Measurements from ENCODE around the gene POLR3H.

POLR3H gene

DNA sequence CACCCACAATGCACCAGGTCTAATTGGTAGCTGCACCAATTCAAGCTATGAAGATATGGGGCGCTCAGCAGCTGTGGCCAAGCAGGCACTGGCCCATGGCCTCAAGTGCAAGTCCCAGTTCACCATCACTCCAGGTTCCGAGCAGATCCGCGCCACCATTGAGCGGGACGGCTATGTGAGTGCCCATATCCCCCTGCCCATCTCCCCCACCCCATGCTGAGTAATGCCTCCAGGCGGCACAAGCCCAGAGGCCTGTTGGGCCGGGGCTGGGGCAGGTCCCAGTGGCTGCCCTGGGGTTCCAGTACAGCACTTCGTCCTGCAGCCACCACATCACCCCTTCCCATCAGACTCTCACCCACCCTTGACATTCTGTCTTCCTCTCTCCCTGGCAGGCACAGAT is 21.5 kb downstream of the POLR3H start:
- DNase-seq (ENCODE audit: low spot score): no peak

DNA sequence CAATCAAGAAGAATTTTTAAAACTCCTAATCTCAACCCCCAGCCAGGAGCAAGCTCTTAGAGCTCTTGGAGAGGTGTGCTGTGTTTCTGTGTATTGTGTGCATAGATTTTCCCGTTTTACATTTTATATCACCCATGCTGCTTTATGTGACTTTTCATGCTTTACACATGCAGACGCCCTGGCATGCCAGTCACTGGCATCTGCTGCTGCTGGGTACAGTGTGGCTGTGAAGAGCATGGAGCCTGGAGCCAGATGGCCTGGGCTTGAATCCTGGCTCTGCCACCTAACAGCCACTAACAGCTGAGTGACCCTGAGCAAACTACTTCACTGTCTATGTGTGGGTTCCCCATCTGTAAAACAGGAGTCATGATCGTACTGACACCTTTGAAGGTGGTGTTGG is 23.1 kb downstream of the POLR3H start:
- TF ChIP-seq, protein P1, sequence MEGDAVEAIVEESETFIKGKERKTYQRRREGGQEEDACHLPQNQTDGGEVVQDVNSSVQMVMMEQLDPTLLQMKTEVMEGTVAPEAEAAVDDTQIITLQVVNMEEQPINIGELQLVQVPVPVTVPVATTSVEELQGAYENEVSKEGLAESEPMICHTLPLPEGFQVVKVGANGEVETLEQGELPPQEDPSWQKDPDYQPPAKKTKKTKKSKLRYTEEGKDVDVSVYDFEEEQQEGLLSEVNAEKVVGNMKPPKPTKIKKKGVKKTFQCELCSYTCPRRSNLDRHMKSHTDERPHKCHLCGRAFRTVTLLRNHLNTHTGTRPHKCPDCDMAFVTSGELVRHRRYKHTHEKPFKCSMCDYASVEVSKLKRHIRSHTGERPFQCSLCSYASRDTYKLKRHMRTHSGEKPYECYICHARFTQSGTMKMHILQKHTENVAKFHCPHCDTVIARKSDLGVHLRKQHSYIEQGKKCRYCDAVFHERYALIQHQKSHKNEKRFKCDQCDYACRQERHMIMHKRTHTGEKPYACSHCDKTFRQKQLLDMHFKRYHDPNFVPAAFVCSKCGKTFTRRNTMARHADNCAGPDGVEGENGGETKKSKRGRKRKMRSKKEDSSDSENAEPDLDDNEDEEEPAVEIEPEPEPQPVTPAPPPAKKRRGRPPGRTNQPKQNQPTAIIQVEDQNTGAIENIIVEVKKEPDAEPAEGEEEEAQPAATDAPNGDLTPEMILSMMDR (IDR thresholded peaks at IDR 0.05; ENCODE audit: extremely low read depth, missing control alignments): no peak
- DNase-seq (ENCODE audit: low spot score): no peak

More for the DNA sequence above, 21.5 kb downstream of the POLR3H start:
- TF ChIP-seq, protein P1 (IDR thresholded peaks at IDR 0.05; ENCODE audit: extremely low read depth, missing control alignments): no peak

DNA sequence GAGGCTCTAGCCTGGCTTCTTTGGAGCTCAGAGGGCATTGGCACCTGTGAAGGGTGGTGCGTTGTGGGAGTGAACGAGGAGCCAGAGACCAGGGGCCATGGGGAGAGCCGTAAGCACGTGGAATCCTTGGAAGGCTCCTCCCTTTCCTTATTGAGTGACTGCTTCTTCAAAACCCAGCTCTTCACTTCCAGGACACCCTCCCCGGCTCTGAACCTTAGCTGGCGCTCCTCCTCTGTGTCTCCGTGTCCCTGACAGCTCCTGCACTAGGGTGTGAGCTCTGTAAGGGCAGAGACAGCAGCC is 26.3 kb downstream of the POLR3H start:
- TF ChIP-seq, protein P1 (IDR thresholded peaks at IDR 0.05; ENCODE audit: extremely low read depth, missing control alignments): no peak
- DNase-seq (ENCODE audit: low spot score): no peak

DNA sequence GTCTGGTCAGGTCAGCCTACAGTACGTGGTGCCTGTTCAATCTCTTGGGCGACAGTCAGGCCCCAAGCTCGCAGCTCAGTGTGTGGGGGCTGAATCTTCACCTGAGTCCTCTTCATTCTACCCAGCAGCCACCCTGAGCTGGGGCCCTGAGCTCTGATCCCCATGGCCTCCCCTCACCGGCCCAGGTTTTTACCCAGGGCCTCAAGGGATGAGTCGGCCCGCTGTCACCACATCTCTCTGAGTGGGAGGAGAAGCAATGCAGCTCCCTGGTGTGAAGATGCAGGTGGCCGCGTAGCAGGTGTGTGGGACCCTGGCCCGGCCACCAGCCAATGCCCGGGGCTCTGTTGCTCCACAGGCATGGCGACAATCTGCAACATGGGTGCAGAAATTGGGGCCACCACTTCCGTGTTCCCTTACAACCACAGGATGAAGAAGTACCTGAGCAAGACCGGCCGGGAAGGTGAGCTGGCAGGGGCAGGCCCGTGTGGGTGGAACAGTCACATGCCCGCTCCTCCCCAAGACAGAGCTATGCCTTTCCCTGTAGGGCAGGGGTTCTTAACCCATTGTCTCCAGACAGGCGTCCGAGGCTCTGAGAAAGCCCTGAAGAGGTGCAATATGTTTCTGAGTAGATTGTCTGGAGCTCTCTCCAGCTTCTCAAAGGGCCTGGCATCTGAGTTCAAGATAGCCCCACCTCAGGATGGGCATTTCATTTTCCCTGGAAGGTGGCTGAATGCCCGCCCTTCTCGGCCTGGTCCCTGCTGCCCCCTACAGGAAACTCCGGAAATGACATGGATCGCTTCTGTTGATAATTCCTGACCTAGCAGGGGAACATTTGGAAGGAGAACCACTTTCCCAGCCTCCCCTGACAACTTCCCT is 26.9 kb downstream of the POLR3H start:
- peak; percentile 59 for DNase-seq (ENCODE audit: low spot score)
- TF ChIP-seq, protein P1 (IDR thresholded peaks at IDR 0.05; ENCODE audit: extremely low read depth, missing control alignments): peak; percentile 63

DNA sequence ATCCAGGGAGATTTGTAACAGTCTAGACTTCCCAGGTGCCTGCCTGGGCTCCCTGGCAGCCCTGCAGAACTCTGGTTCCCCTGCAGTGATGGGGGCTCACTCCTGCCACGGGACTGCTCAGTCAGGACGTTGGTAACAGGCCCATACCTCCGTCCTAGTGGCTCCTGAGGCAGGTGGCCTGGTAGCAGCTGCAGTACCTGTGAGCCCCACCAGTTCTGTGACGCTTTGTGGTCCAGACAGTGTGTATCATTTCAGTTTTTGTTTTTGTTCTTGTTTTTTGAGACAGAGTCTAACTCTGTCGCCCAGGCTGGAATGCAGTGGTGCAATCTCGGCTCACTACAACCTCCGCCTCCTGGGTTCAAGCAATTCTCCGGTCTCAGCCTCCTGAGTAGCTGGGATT is 27.8 kb downstream of the POLR3H start:
- DNase-seq (ENCODE audit: low spot score): no peak
- TF ChIP-seq, protein P1 (IDR thresholded peaks at IDR 0.05; ENCODE audit: extremely low read depth, missing control alignments): no peak

DNA sequence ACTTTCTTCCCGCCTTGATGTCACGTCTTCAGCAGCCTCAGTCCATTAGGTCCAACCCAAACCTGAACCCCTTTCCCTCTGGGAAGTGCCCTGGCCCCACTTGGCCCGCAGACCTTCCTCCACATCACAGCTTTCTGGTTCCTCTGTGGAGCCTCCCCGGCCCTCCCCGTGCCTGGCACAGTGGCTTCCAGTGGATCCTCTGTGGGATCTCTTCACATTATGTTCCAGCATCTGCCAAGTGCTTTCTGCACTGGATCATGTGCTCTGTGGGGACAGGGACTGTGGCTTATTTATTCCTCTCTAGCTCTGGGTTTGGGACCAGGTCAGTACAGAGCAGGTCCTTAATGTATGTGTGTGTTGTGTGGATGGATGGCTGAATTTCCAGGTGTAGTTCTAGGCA is 30.9 kb downstream of the POLR3H start:
- TF ChIP-seq, protein P1 (IDR thresholded peaks at IDR 0.05; ENCODE audit: extremely low read depth, missing control alignments): no peak
- no peak for DNase-seq (ENCODE audit: low spot score)

DNA sequence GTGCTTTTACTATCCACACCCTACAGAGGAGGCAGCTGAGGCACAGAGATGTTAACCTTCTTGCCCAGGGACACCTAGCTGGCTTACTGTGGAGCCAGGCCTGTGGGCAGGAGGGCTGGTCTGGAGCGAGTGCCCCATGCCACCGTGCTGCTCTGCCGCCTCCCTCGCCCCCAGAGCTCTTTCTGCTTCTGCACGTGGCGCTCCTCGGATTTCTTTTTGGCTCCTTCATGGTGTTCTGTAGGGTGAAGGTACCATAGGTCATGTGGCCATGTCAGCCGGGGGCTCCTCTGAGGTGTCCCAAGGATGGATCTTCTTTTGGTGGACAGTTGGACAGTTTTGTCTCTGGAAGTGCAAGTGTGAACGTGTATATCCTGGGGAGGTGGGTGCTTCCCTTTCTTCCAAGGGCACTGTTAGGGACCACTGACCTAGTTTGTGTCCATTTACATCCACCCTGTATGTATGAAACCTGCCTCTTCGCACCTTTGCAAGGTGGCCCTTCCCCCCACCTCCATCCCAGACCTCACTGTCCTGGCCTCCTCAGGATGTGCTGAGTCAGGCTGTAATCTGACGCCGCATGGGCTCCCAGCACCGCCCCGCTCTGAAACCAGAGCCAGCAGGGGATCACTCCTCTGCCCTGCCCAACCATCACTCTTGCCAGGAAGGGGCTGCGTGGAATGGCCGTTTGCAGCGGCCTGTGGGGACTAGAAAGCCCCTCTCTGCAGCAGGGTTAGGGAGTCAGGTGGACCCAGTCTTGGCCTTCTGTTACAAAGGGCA is 31.7 kb downstream of the POLR3H start:
- TF ChIP-seq, protein P1 (IDR thresholded peaks at IDR 0.05; ENCODE audit: extremely low read depth, missing control alignments): no peak
- DNase-seq (ENCODE audit: low spot score): no peak

Data from GM20000 (cell line).